GM21367 (cell line): ENCODE results near the gene CCR3.
A peak's percentile ranks its signal among the peaks of the same experiment; 100 is the strongest.

Experiments
- ATAC-seq: cut with Tn5 transposase; IDR thresholded peaks from one replicate; pipeline ENCODE4 v1.9.1; 2021; ENCODE audit not compliant: unreplicated experiment

CCR3 gene

DNA sequence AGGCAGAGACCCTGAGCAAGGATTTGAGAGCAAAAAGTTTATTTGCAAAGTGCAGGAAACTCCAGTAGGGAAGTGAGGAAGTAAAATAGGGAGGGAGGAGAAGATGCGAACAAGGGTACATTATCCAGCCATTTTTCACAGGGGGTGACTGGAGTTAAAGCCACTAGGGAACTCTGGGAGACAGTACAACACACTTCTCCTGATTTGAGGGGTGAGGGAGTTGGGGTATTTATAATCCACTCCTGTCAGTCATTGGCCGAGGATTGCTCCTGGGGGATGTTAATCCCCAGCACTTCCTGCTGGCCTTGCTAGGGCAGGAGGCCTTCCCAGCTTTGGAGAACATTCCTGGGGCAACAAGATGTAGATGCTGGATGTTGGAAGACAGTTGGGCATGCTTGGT is 28.2 kb downstream of the CCR3 start:
- ATAC-seq: no peak

DNA sequence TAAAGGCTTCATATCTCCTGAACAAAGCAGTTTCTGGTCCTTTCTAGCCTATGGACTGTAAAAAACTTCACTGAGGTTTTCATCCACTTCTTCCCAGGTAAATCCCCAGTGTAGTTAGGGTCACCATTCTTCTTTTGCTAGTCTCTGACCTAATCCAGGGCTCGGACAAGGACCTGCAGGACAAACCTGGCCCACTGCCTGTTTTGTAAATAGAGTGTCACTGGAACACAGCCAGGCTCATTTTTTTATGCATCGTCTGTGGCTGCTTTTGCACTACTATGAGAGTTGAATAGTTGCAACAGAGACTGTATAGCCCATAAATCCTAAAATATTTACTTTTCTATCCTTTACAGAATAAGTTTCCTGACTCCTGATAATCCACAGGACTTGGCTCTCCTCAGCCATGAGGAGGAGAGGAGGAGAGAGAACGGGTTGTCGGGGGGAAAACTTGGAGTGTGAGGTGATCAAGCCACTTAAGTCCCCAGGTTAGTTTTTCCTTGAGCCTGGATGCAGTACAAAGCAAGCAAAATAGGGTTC is 29.0 kb downstream of the CCR3 start:
- ATAC-seq: no peak

DNA sequence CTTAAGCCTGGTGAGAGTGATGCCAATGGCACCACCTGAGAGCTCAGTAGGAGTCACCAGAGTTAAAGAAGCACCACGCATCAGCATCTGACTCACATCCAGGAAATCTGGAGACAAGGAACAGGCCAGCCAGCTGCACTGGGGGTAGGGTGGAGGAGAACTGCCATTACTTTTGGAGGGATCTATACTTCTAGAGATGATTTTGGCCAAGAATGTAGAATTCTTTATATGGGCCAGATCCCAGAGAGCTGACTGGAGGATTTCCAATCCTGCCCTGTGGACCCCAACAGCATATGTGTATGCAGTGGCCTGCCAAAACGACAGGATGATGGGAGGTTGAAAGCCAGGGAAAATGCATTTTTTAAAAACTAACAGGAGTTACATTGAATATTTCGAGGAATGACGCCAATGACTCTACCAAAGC is 29.8 kb downstream of the CCR3 start:
- no peak for ATAC-seq

DNA sequence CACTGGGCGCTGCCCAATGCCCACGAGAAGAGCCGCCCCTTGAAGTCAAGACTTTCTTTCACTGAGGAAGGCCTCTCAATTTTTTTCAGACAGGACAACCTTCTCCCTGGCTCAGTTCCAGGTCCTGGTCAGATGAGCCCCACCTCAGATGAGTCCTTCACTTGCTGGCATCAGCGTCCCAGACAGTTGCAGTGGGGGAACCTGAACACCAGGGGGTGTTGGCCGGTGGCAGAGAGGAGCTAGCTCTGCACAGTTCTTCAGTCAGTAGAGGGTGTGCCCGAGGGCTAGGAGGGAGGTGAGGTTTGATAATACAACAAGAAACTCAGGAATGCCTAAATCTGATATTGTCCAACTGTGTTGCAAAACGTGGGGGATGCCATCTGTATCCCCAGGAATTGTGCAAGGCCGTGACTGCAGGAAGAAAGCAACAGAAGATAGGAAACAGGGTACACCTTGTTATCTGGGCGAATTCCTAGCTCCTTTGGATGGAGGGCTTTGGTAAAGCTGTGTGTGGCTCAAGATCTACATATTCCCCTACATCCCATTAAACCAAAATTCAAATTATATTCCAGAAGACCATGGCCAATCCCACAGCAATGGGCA is 34.3 kb downstream of the CCR3 start:
- peak; percentile 70 for ATAC-seq

DNA sequence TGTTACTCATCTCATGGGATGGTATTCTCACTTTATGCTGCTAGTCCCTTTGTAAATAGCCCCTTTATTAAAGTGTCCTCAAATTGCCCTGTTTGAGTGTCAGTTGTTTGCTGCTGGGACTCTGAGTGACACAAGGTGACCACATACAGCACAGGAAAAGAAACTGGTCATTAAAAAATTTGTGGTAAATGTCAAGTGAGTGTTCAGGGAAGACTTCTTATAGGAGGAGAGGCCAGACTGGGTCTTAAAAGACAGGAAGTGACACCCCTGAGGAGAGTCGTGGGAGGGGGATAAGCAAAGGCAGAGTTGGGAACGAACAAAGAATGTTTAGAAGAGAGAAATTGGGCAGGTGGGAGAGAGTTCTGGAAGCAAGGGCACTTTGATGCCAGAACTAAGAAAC is 35.2 kb downstream of the CCR3 start:
- no peak for ATAC-seq

DNA sequence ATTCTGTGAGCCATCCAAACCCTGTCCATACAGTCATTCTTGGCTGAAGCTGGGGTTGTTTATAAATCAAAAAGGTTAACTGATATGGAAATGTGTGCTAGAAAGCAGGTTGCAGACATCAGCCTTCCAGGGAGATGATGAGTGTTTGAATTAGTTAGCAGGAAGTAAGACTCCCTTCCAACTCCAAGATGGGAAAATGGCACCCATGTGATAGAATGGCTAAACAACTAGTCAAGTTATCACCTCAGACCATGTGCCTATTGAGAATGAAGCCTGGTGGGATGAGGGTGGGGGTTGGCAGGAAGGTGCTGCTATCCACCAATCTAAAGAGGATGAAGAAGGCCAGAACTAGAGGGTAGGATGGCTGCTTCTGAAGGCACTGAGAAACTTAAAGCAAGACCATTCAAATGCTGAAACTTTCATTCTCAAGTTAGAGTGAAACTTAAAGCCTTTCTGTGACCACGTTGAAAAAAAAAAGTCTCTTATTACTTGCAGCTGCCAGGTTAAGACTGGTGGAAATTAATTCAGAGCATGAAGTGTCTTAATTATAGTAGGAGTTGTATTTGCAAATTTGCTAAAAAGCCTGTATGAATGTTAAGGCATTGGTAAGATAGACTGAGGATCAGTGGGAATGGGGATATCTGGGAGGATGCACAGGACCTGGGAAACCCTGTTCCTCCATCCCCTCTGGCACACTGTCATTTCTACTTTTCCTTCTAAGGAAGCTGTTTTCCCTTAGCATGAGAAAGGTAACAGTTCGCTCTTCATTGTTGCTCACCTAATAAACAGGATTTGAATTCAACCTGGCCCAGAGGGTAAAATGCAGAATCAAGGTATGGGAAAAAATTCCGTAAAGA is 36.8 kb downstream of the CCR3 start:
- ATAC-seq: no peak

DNA sequence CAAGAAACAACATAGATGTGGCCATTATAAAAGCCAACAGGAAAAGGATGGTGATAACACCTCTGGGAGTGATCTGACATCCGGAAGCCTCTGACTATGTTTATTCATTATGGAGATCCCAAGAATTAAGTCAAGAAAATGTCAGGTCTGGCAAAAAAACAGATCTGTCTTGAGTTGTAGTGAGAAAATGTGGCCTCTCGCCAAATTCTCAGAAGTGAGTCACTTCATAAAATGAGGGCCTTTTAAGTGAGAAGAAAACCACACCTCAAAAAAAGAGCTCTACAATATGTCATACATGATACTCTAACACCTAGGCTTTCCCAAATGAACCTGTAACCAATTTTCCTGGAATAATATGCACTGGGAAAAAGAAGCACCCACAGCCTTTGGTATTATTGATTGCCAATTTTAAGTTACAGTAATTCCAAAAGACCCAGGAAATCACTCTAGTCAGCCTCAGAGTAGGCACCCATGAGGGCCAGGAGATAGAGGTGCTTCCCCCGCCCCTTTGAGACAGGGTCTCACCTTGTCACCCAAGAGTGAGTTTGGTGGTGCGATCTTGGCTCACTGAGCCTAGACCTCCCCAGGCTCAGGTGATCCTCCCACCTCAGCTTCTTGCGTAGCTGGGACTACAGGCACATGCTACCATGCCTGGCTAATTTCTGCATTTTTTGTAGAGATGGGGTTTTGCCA is 38.0 kb downstream of the CCR3 start:
- ATAC-seq: no peak

DNA sequence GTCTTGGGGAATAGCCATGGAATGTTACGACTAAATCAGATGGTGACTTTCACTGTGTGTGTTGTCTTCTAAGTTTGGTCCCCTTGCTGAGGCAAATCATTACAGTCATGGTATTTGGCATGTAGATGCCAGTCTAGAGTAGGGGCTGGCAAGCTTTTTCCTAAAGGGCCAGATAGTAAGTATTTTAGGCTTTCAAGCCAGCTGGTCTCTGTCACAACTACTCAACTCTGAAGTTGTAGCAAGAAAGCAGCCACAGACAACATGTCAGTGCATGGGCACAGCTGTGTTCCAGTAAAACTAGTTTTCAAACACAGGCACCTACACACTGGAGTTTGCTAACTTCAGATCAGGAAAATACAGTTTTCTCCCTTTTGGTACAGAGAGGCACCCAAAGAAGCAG is 39.3 kb downstream of the CCR3 start:
- no peak for ATAC-seq

DNA sequence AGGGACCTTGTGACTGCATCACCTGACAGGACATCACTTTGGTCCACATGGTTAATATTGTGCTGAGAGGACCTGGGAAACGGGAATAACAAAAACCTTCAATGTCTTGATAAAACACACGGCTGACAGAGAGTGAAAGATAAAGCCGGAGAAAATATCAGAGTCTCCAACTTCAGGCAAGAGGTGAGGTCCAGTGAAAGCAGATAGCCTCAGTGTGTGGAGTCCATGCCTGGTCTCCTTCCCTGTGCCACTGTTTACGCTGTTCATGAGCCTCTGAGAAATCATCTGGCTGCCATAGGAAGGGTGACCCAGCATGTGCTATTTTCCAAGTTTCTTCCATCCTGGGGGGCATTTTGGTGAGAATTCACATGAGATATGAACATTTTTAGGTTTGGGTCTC is 39.8 kb downstream of the CCR3 start:
- ATAC-seq: no peak

DNA sequence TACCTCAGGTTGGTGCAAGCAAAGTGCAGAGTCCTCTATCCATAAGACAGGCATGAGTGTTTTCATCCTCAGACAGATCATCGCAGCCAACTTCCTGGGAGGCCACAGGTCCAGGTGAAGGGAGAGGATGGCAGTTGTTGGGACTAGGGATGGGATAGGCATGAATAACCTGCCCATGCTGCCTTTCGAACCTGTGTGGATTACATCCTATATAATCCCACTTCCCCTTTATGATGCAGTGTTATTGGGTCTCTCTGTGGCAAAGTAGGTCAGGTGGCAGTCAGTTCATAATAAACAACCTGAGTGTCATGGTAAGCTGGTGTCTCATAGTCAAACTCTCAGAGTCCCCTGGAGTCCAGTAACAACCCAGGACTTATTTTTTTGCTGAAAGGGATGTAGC is 40.4 kb downstream of the CCR3 start:
- no peak for ATAC-seq

DNA sequence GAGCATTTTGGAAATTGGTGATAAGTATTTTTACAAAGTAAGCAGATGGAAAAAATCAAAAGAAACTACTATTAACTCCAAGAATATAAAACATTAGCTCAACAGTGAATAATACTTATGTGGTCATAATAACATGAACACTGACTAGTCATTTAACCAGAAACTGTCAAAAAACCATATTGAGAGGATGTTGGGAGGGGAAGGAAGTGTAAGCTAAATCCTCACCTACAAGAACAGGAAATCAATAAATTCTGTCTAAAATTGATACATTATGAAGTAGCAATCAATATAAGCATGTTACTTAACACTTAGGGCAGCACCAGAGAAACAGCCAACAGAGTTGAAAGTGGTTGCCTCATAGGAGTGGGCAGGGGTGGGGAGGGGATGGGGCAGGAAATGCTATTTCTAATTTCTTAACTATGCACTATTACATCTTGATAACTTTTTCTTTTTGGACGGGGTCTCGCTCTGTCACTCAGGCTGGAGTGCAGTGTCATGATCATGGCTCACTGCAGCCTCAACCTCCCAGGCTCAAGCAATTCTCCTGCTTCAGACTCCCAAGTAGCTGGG is 41.7 kb downstream of the CCR3 start:
- no peak for ATAC-seq

DNA sequence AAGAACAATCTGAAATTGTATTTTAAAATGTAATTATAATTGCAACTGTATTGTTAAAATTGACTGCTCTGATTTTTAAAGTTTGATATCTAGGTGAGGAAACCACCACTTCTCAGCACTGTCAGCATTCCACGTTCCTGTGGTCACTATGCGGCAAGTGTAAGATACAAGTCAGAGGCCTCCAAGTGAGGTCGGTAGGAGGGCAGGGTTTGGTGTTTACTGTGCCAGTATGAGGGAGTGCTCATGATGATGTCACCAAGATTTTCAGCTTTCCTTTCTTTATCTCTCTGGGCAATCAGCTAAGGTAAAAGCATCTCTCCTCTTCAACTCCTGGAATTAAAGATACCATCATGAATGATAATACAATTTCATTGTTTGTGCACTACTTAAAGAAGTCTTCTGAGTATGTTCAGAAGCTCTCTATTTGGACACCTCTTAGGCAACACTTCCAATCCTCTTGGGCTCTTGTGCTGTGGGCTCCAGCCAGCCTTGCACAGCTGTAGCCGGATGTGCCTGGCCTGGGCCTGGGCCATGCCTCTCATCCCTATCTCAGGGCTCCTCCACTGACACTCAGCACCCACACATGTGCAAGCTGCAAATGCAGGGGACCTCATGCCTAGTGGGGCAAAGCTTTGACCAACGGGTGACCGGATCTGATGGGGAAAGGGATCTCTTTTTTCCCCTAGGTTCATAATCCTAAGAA is 42.9 kb downstream of the CCR3 start:
- ATAC-seq: no peak

DNA sequence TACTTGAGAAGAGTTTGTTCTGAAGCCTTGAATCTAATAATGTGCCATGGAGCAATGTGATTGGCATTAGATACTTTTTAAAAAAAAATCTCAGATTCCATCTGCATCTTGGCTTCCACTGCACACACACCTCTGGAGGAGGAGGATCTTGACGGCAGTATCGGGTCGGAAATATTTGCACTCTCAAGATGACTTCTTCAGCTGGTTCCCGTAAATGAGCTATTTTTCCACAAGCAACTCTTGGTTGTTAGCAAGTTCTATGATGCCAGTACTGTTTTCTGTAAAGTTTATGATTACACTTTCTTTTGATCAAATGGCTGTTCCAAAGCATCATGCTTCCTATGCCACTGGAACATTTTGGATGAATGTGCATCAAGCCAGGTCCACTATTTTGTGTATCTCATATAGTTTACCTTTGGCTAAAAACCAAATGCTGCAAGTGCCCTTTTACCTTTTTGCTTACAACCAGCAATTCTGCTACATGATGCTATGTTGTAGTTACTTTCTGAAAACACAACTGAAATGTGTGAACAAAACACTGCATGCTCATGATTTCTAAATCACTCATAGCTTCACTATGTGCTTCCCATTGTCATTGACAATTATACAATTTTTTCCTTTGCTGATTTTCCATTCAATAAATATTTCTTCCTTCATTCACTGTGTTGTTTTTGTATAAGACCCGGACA is 43.8 kb downstream of the CCR3 start:
- no peak for ATAC-seq

DNA sequence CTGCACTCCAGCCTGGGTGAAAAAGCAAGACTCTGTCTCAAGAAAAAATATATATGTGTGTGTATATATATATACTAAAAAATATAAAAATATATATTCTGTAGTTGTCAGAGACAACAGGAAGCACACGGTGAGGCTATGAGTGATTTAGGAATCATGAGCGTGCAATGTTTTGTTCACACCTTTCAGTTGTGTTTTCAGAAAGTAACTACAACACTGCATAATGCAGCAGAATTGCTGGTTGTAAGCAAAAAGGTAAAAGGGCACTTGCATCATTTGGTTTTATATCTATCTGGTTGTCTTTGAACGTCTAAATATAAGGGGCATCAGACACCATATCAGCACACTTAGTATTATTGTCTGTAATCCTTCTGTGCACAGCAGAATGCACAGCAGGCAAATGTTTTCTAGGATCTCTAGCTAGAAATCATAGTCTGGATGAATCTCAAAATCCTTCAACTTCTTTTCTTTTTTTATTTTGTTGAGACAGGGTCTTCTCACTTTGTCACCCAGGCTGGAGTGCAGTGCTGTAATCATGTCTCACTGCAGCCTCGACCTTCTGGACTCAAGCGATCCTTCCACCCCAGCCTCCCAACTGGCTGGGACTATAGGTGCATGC is 44.8 kb downstream of the CCR3 start:
- ATAC-seq: no peak

DNA sequence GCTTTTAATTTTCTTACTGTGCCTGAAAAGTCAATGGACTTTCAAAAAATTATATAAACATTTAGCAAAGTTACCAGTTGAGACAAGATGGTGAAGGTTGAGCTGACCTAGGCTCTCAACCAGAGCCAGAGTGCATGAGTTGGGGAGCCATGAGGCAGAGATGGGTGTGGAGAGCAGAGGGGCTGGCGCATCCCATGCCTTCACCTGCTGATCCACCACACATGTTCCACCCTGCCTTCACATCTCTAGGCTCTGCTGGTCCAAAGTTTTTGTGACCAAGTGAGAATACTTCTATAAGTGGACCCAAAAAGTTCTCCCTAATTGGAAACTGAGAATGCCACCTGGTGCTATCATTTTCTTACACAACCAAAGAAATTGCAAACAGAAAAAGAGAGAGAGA is 47.3 kb downstream of the CCR3 start:
- ATAC-seq: no peak

DNA sequence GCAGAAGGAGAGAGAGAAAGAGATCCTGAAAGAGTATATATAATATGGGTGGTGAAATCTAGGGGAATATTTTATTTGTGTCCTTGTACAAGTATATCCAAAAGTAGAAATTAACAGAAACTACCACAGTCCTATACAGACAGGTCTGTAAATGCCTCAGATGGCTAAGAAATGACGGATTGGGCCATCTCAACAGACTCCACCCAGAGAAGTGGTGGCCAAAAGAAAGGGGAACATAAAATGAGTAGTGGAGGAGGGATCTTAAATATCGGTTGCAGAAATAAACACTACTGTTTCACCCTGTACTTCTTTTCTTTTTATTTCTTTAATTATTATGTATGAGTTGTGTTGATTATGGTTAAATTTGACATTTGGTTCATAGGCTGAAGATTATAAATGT is 47.7 kb downstream of the CCR3 start:
- no peak for ATAC-seq

DNA sequence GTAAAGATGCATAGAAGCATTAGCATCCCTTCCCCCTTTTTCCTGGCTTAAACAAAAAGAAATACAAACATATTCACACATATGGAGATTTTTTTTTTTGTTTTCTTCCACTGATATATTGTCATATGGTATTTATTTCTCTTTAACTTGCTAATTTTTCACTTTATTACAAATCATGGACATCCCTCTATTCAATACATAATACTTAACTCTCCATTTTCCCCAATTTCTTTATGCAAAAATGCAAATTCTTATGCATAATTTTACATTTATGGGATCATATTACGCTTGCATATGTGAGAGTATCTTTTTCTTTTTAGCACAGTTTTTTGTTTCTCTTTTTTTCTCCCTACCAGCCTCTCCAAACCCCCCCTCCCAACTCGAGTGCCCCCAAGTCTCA is 48.8 kb downstream of the CCR3 start:
- ATAC-seq: no peak

DNA sequence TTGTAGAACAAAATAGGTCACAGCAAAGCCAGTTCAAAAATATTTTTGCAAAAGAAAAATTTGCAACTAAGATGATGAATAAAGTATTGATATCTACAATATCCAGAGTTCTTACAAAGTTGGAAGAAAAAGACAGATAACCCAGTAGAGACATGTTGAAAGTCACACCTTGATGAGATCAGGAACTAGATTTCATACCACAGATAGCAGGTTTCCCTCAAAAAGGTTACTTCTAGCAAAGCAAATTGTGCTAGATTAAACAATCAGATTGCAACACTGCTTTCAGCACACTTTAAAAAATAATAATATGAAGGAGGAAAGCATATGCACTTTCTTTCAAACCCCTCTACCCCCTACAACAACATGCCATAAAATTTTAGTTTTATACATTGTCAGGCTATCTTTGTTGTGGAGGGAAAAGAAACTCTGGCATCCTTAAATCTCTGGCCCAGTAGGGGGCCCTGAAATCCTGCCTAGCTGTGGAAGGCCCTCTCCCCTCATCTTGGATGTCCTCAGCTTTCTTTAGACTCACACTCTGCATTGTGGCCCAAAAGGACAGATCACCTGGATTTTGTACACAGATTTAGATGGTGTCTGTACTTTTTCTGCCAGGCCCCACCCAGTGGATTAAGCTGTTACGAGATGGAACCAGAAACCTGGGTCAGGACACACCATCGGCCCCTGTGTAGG is 50.9 kb downstream of the CCR3 start:
- ATAC-seq: no peak
